WTC11 (cell line): ENCODE results near the gene MFGE8. TPM values are rescaled to one million over a fixed set of nuclear protein-coding genes. Genes with fewer than 3 reads are reported as not detected.

ENCODE experiments used
- ARID4B ChIP-seq: sonication (generic); formaldehyde crosslinking; IDR thresholded peaks from 2 replicates; pipeline ENCODE4 v1.8.0; 2023; ENCODE audit warnings: missing genetic modification reagents, mild to moderate bottlenecking, borderline replicate concordance
- CREM ChIP-seq: sonication (generic); formaldehyde crosslinking; IDR thresholded peaks from 2 replicates; pipeline ENCODE4 v1.8.1; 2022; ENCODE audit warnings: mild to moderate bottlenecking, missing genetic modification reagents, moderate library complexity
- E2F4 ChIP-seq: sonication (generic); formaldehyde crosslinking; IDR thresholded peaks from 2 replicates; pipeline ENCODE4 v1.8.1; 2022; ENCODE audit warnings: low read depth, mild to moderate bottlenecking, moderate library complexity, missing genetic modification reagents, borderline replicate concordance
- ERG ChIP-seq: fragments of 250-450 bp; sonication (Bioruptor Pico); IDR thresholded peaks from 2 replicates; pipeline ENCODE4 v1.8.0; 2021; ENCODE audit warnings: mild to moderate bottlenecking
- ETV6 ChIP-seq: sonication (generic); formaldehyde crosslinking; IDR thresholded peaks from 2 replicates; pipeline ENCODE4 v1.8.1; 2022; ENCODE audit warnings: mild to moderate bottlenecking, missing genetic modification reagents
- IRF1 ChIP-seq: sonication (generic); formaldehyde crosslinking; IDR thresholded peaks from 2 replicates; pipeline ENCODE4 v1.8.0; 2023; ENCODE audit warnings: missing genetic modification reagents
- IRF2 ChIP-seq: sonication (generic); formaldehyde crosslinking; IDR thresholded peaks from 2 replicates; pipeline ENCODE4 v1.8.0; 2022; ENCODE audit warnings: low read depth, missing genetic modification reagents, borderline replicate concordance
- JUN ChIP-seq: sonication (generic); formaldehyde crosslinking; IDR thresholded peaks from 2 replicates; pipeline ENCODE4 v1.8.0; 2023; ENCODE audit warnings: mild to moderate bottlenecking, missing genetic modification reagents
- MAX ChIP-seq: sonication (generic); formaldehyde crosslinking; IDR thresholded peaks from 2 replicates; pipeline ENCODE4 v1.8.0; 2022; ENCODE audit warnings: mild to moderate bottlenecking, missing genetic modification reagents
- OVOL2 ChIP-seq: fragments of 250-450 bp; sonication (Bioruptor Pico); IDR thresholded peaks from 2 replicates; pipeline ENCODE4 v1.9.0; 2021; ENCODE audit warnings: mild to moderate bottlenecking, borderline replicate concordance
- PREB ChIP-seq: sonication (generic); formaldehyde crosslinking; IDR thresholded peaks from 2 replicates; pipeline ENCODE4 v1.8.1; 2022; ENCODE audit warnings: mild to moderate bottlenecking, missing genetic modification reagents, moderate library complexity, borderline replicate concordance
- USF2 ChIP-seq: sonication (generic); formaldehyde crosslinking; IDR thresholded peaks from 2 replicates; pipeline ENCODE4 v1.8.1; 2023; ENCODE audit warnings: mild to moderate bottlenecking, missing genetic modification reagents, moderate library complexity
- ZBTB21 ChIP-seq: sonication (generic); formaldehyde crosslinking; IDR thresholded peaks from 2 replicates; pipeline ENCODE4 v1.8.1; 2023; ENCODE audit warnings: mild to moderate bottlenecking, missing genetic modification reagents, borderline replicate concordance
- ZBTB43 ChIP-seq: sonication (generic); formaldehyde crosslinking; IDR thresholded peaks from 2 replicates; pipeline ENCODE4 v1.8.1; 2023; ENCODE audit warnings: mild to moderate bottlenecking, missing genetic modification reagents
- ZNF423 ChIP-seq: fragments of 250-450 bp; sonication (Bioruptor Pico); IDR thresholded peaks from 2 replicates; pipeline ENCODE4 v2.1.2; 2022; ENCODE audit warnings: mild to moderate bottlenecking, moderate library complexity
- ZNF425 ChIP-seq: fragments of 250-450 bp; sonication (Bioruptor Pico); conservative IDR thresholded peaks from 2 replicates; pipeline ENCODE4 v1.9.0; 2021; ENCODE audit warnings: mild to moderate bottlenecking
- ZNF532 ChIP-seq: fragments of 250-450 bp; sonication (Bioruptor Pico); IDR thresholded peaks from 2 replicates; pipeline ENCODE4 v1.9.0; 2021; ENCODE audit warnings: mild to moderate bottlenecking, borderline replicate concordance
- total RNA-seq: library from RNA; stranded (reverse); gene quantifications from 3 replicates; pipeline ENCODE4 v1.2.3, GENCODE V29; 2021

The MFGE8 gene
- total RNA-seq, 1 experiment from 2014 or later: 719 TPM

- TF ChIP-seq ARID4B (peak; percentile 18; the same call in 1 of the 2 replicates), ZNF423 (CRISPR knock-in tag) (peak; percentile 82; the same call in 1 of the 2 replicates), MAX (CRISPR knock-in tag) (peak; percentile 81; the same call in 1 of the 2 replicates), ZBTB21 (CRISPR knock-in tag) (peak; percentile 44; the same call in 1 of the 2 replicates), IRF2 (no peak), CREM (no peak), ETV6 (CRISPR knock-in tag) (peak; percentile 76), PREB (no peak), ERG (CRISPR knock-in tag) (no peak), JUN (CRISPR knock-in tag) (no peak), ZNF425 (CRISPR knock-in tag) (no peak), OVOL2 (CRISPR knock-in tag) (no peak; the same call in 1 of the 2 replicates), ZNF532 (CRISPR knock-in tag) (no peak), IRF1 (no peak), ZBTB43 (CRISPR knock-in tag) (no peak; the same call in 1 of the 2 replicates), E2F4 (CRISPR knock-in tag) (no peak), USF2 (CRISPR knock-in tag) (peak; percentile 60)
Observed at GRCh38 chr15:88913017-88913849, at the start of gene MFGE8 (continued).
